Endodermal cell (in vitro differentiated cells): Measurements from ENCODE around the gene FOXC2. TPM values are rescaled to one million over a fixed set of nuclear protein-coding genes. Genes with fewer than 3 reads are reported as not detected.

Experiments
- DNase-seq: peaks from one replicate; pipeline ENCODE4 v3.0.0-alpha.2; 2017
- H3K27ac ChIP-seq: 2 replicates; pipeline ENCODE4 v1.5.1; 2013; ENCODE audit warnings: mild to moderate bottlenecking, low read depth, low read length, moderate library complexity
- H3K27me3 ChIP-seq: 2 replicates; pipeline ENCODE4 v1.6.1; 2013; ENCODE audit warnings: mild to moderate bottlenecking, low read length, moderate library complexity; ENCODE audit not compliant: insufficient read depth, control insufficient read depth, poor library complexity, severe bottlenecking
- H3K36me3 ChIP-seq: 2 replicates; pipeline ENCODE4 v1.7.0; 2013; ENCODE audit warnings: mild to moderate bottlenecking, low read length, moderate library complexity; ENCODE audit not compliant: control insufficient read depth, insufficient read depth
- H3K4me1 ChIP-seq: one replicate; pipeline ENCODE4 v1.7.0; 2013; ENCODE audit warnings: low read length; ENCODE audit not compliant: control insufficient read depth, insufficient read depth
- H3K4me3 ChIP-seq: 2 replicates; pipeline ENCODE4 v1.5.1; 2013; ENCODE audit warnings: mild to moderate bottlenecking, low read length, moderate library complexity
- H3K9ac ChIP-seq: 2 replicates; pipeline ENCODE4 v1.6.1; 2013; ENCODE audit warnings: mild to moderate bottlenecking, low read length, moderate library complexity; ENCODE audit not compliant: poor library complexity, severe bottlenecking; ENCODE audit errors: extremely low read depth
- H3K9me3 ChIP-seq: 2 replicates; pipeline ENCODE4 v1.6.1; 2013; ENCODE audit warnings: mild to moderate bottlenecking, low read length, moderate library complexity; ENCODE audit not compliant: control insufficient read depth
- H3K27ac Mint-ChIP-seq: 2 replicates; pipeline ENCODE4 v1.8.0; 2020; ENCODE audit warnings: mixed read lengths
- H3K27me3 Mint-ChIP-seq: 2 replicates; pipeline ENCODE4 v1.8.0; 2021; ENCODE audit warnings: mild to moderate bottlenecking, mixed read lengths; ENCODE audit not compliant: insufficient read depth
- H3K36me3 Mint-ChIP-seq: 2 replicates; pipeline ENCODE4 v1.8.0; 2020; ENCODE audit warnings: low read depth, mixed read lengths
- H3K4me1 Mint-ChIP-seq: 2 replicates; pipeline ENCODE4 v1.8.0; 2020; ENCODE audit warnings: mixed read lengths
- H3K4me3 Mint-ChIP-seq: 2 replicates; pipeline ENCODE4 v1.8.0; 2020; ENCODE audit warnings: mild to moderate bottlenecking, moderate library complexity, mixed read lengths
- H3K9me3 Mint-ChIP-seq: 2 replicates; pipeline ENCODE4 v1.8.0; 2020; ENCODE audit warnings: mild to moderate bottlenecking, mixed read lengths
- CTCF ChIP-seq: fragments of 200-600 bp; sonication (generic); conservative IDR thresholded peaks from 2 replicates; pipeline ENCODE4 v1.5.0; 2021; ENCODE audit warnings: antibody characterized with exemption, mild to moderate bottlenecking
- WGBS, 2 experiments: methylation state at CpG; one replicate each; pipeline versions ENCODE4 v1.1.5 to v1.1.7; 2013; ENCODE audit warnings: missing lambda C conversion rate in 2 of 2, mixed read lengths in 1 of 2; ENCODE audit not compliant: insufficient coverage in 1 of 2, insufficient read length in 1 of 2; 5-methylcytosine and 5-hydroxymethylcytosine counted together
- total RNA-seq, 2 donors: library from RNA; stranded (reverse); fragmentation: NEBNext Ultra II Directional in 1 of 2; extraction: Animal tissue kit (Norgen Biotek cat#: 25700) in 1 of 2; gene quantifications; 2 replicates in 1 of 2; 3 replicates in 1 of 2; pipeline ENCODE4 v1.2.1, GENCODE V29; 2021

FOXC2 gene
- total RNA-seq, 2 donors from 2014 or later = 0.20 TPM; not detected in 1

GRCh38 chr16:86547286-86547685, 19.3 kb upstream of the FOXC2 start:
- no peak for TF ChIP-seq CTCF
- no peak for DNase-seq
- WGBS, 2 experiments = 94 to 96% methylated on average over 7 to 10 of the region's 11 CpGs
- H3K9me3 ChIP-seq = no peaks in the 10 kb centered on the region
- H3K4me3 Mint-ChIP-seq = no peak overlapping the region
- no peaks in the 10 kb centered on the region for H3K9me3 Mint-ChIP-seq
- H3K4me1 Mint-ChIP-seq = no peaks in the 10 kb centered on the region
- no peaks in the 10 kb centered on the region for H3K4me1 ChIP-seq
- H3K9ac ChIP-seq = no peak overlapping the region
- peaks cover 18% of the 10 kb centered on the region for H3K36me3 Mint-ChIP-seq
- no peak overlapping the region for H3K4me3 ChIP-seq
- H3K27ac Mint-ChIP-seq = no peak overlapping the region
- peaks cover 55% of the 10 kb centered on the region for H3K36me3 ChIP-seq
- H3K27me3 Mint-ChIP-seq = no peaks in the 10 kb centered on the region
- no peak overlapping the region for H3K27ac ChIP-seq
- no peaks in the 10 kb centered on the region for H3K27me3 ChIP-seq

DNA sequence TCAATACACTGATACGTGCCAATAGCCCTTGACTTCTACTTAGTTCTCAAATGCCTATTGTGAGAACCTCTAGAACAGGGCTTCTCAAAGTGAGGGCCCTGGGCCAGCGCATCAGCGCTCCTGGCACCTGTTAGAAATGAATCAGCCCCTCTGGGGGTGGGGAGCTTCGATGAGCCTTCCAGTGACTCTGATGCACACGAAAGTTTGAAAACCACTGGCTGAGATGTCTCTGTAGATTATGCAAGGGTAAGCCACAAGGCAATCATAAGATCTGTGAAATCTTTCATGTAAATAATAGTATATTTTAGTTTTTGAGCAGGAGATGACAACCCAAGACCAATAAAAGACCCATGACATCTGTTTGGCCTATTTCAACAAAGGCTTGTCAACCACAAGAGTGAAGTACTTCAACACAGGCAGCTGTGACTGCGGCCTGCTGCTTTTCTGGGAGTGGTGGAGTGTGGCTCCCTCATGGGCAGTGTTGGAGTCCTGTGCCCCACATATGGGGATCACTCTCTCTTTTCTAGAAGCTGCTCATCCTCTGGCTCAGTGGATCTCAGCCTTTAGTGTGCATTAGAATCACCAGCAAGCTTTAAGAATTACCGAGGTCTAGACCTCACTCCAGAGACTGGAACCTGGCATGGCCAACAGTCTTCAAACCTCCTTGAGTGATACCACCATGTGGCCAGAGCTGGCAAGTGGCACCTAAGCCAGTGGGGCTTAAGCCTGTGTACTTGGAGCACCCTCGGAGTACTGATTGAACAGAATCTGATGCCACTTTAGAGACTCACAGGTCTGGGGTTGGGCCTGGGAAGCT, 17.3 kb upstream of the FOXC2 start:
- DNase-seq = no peak
- Histone ChIP-seq H3K9me3 (no peaks in the 10 kb centered on the region), H3K27ac (no peak overlapping the region), H3K4me1 (no peaks in the 10 kb centered on the region), H3K9ac (peak overlapping the region; percentile 11), H3K4me3 (no peak overlapping the region), H3K27me3 (no peaks in the 10 kb centered on the region), H3K36me3 (peaks cover 58% of the 10 kb centered on the region)
- Mint-ChIP-seq H3K27me3 (no peaks in the 10 kb centered on the region), H3K36me3 (peaks cover 14% of the 10 kb centered on the region), H3K4me1 (no peaks in the 10 kb centered on the region), H3K27ac (no peak overlapping the region), H3K9me3 (no peaks in the 10 kb centered on the region), H3K4me3 (no peak overlapping the region)
- WGBS, 2 experiments = 81 to 84% methylated on average over 7 to 8 of the region's 8 CpGs
- no peak for TF ChIP-seq CTCF

- H3K4me3 ChIP-seq = no peak overlapping the region
- H3K36me3 ChIP-seq = peaks cover 56% of the 10 kb centered on the region
- no peaks in the 10 kb centered on the region for H3K4me1 ChIP-seq
- Mint-ChIP-seq H3K9me3 (no peaks in the 10 kb centered on the region), H3K27me3 (no peaks in the 10 kb centered on the region), H3K36me3 (peaks cover 8% of the 10 kb centered on the region), H3K4me3 (no peak overlapping the region), H3K27ac (no peak overlapping the region), H3K4me1 (no peaks in the 10 kb centered on the region)
- no peak overlapping the region for H3K27ac ChIP-seq
- DNase-seq = no peak
- H3K9me3 ChIP-seq = no peaks in the 10 kb centered on the region
- WGBS, 2 experiments = 94 to 100% methylated on average over 5 to 7 of the region's 7 CpGs
- H3K9ac ChIP-seq = no peak overlapping the region
- H3K27me3 ChIP-seq = no peaks in the 10 kb centered on the region
- TF ChIP-seq CTCF = no peak
Observed at GRCh38 chr16:86549893-86550190, 16.8 kb upstream of the FOXC2 start.
